RPMI7951 (cell line): Measurements from ENCODE around the gene B3GNT8. TPM values are rescaled to one million over a fixed set of nuclear protein-coding genes. Genes with fewer than 3 reads are reported as not detected.
"Not testable (repeated sequence)": the region's sequence is repeated elsewhere in the genome, so short reads cannot be mapped to it uniquely, and the experiment has no call there.

Experiments used
- DNase-seq: peaks from one replicate; pipeline ENCODE4 v3.0.0-alpha.2; 2012; ENCODE audit warnings: low read depth
- total RNA-seq: library from RNA; depleted of rRNA; stranded (reverse); fragments of >200 nt; shearing (Covaris generic); gene quantifications from 2 replicates; pipeline ENCODE4 v1.2.3, GENCODE V29; 2014; rRNA removed

The B3GNT8 gene
- total RNA-seq = not detected in 2 replicates

GRCh38 chr19:41426952-41427646 lies at the start of gene B3GNT8:
TSS of gene B3GNT8 (minus strand) at chr19:41427374. CDS start at chr19:41426778, 596 bp downstream.
- no peak for DNase-seq

- no peak for DNase-seq
These were observed 49.4 kb upstream of the B3GNT8 start for GRCh38 chr19:41476583-41476982.

GRCh38 chr19:41463257-41464256 lies 36.4 kb upstream of the B3GNT8 start:
- DNase-seq = not testable (repeated sequence)

DNA sequence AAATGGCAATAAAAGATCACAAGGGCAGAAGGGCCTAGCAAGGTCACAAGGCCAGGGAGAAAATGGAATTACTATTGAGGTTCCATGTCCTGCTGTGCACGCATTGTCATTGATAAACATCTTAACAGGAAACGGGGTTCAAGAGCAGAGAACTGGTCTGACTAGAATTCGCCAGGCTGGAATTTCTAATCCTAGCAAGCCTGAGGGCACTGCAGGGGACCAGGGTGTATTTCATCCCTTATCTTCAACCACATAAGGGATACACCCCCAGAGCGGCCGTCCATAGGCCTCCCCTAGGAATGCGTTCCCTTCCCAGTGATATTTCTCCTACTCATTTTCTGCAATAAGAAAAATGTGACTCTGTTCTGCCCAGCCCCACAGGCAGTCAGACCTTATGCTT lies 35.3 kb upstream of the B3GNT8 start:
- no peak for DNase-seq

DNA sequence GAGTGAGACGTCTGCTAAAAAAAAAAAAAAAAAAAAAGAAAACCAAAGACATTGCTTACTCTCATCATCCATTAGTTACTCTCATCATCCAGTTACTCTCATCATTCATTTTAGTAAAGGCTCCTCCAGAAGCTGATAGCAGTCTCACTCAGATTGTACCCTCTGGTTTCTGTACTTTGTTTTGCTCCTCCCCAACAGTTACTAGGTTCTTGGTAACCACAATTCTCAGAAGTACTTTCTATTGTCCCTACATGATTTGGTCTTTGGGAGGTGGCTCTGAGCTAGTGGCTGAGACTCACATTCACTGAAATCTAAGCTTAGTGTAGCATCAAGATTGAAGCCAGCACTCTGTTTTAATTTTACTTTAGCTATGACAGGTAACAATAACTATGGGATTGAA lies 30.1 kb upstream of the B3GNT8 start:
- DNase-seq = no peak

- DNase-seq = peak; percentile 25
These were observed 29.3 kb upstream of the B3GNT8 start for GRCh38 chr19:41456342-41456918.

DNA sequence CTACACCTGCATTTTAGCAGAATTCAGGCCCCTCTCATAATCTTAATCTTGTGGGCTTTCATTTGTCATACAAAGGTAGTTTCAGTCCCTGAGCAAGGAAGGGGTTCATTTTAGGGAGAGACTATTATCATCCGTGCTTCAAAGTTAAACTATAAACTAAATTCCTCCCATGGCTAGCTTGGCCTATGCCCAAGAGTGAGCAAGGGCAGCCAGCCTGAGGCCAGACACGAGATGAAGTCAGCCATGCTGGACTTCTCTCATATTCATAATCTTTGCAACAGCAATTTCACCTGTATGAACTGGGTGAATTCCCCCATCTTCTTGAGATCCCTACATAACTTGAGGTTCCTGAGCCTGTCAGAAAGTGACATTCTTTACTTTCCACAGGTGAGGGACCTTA lies 28.8 kb upstream of the B3GNT8 start:
- no peak for DNase-seq

DNA sequence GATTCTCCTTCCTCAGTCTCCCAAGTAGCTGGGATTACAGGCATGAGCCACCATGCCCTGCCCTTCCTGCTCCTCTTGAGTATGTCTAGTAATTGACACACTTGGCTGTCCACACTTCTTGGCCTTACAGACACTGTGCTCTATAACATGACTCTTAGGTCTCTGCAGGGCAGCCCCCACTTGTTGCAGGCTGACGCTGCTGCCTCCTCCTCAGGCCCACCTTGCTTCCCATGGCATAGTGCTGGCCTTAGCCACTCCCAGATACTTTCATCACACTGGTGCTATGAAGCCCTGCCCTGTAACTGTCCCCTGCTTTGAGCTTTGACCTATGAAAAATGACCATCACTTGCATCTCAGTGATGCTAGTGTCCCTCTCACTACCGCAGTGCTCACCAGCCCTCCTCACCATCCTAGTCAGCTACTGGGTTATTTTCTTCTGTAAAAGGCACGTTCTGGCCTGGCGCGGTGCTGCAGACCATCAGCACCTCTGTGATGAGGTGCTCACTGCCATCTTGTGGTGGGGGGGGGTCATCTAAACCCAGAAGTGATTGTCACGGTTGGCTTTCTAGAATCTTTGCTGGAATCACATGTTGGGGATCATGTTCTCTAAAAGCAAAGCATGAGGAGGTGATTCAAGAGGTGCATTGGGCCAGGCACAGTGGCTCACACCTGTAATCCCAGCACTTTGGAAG lies 25.6 kb upstream of the B3GNT8 start:
- no peak for DNase-seq

- no peak for DNase-seq
These were observed 22.6 kb upstream of the B3GNT8 start for GRCh38 chr19:41449865-41450178.

GRCh38 chr19:41449079-41449864 lies 22.1 kb upstream of the B3GNT8 start:
- DNase-seq = peak; percentile 67

- DNase-seq = no peak
These were observed 20.7 kb upstream of the B3GNT8 start for GRCh38 chr19:41447732-41448332.

DNA sequence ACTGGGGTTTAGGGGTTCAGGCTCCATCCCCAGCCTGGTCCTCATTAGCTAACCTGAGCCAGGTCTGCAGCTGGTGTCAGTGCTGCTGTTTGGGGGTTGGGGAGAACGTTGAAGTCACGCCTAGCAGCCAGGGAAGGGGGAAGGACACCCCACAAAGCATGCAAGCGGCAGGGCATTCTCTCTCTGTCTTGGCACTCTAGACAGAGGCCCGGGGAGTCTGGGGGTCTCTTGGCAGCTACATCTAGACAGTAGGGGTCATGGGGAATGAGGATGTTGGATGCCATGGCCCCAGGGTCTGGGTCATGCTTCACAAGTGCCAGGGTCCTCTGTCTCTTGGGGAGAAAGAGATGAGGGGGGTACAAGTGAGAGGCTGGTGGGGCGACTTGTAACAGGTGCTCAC lies 18.4 kb upstream of the B3GNT8 start:
- no peak for DNase-seq

GRCh38 chr19:41443813-41444455 lies 16.8 kb upstream of the B3GNT8 start:
- no peak for DNase-seq

- no peak for DNase-seq
These were observed 15.5 kb upstream of the B3GNT8 start, which contains the start of gene ERICH4 for GRCh38 chr19:41442473-41443355. TSS of gene ERICH4 (plus strand) at chr19:41443156. CDS start at chr19:41443170, 14 bp downstream.

DNA sequence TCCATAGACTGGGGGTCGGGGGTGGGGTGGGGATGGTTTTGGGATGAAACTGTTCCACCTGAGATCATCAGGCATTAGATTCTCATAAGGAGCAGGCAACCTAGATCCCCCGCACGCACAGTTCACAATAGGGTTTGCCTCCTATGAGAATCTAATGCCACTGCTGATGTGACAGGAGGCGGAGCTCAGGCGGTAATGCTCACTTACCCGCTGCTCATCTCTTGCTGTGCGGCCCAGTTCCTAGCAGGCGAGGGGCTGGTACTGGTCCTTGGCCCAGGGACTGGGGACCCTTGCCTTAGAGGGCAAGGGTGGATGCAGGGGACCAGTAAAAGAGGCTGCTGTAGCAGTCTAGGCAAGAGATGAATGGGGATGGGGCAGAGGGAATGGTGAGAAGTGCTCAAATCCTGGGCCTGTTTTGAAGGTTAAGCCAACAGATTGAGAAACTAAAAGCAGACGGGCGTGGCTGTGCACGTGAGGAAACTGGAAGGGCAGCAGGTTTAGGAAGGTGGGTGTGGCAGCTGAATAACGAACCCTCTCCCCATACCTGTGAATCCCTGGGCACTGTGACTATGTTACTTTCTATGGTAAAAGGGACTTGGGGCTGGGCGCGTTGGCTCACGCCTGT lies 14.3 kb upstream of the B3GNT8 start:
- DNase-seq = no peak

- DNase-seq = peak; percentile 98
These were observed 12.5 kb upstream of the B3GNT8 start, which contains the start of gene DMAC2 for GRCh38 chr19:41439441-41440222. TSS of gene DMAC2 (minus strand) at chr19:41439912. CDS start at chr19:41439899, 13 bp downstream.

DNA sequence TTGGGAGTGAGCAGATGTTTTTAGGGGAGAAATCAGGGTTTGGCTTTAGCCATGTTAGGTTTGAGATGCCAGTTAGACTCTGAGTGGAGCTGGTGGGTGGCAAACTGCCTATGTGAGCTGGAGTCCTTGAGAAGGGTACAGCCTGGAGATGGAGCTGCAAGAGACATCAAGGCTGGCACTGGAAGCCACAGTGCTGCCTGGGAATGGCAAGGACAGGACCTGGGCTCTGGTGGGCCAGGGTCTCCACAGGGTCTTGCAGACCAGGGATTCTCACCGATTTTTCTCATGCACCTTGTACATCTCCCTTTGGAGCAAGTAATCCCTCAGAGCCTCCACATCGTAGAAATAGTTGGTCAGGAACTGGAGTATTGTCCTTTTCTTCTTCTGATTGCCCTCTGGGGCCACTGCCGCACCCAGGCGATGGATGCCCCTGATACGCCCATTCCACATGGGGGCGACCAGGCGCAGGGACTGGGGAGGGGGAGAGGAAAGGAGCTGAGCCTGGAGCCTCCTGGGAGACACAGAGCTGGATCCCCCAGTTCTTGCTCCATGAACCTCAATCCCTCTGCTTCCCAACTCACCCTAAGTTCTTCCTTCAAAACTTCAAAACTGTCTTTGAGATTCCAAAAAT lies 10.9 kb upstream of the B3GNT8 start:
- DNase-seq = no peak
